ENCODE measurements around the gene CEP120.

- TF ChIP-seq CTCF (IDR thresholded peaks at IDR 0.05; ENCODE audit: low read depth, low read length, poor library complexity, severe bottlenecking): no peak
- no peak for TF ChIP-seq EZH2phosphoT487 (IDR thresholded peaks at IDR 0.05; ENCODE audit: borderline replicate concordance, low read length)
Observed at GRCh38 chr5:123455640-123456039, 32.4 kb upstream of the CEP120 start.

Measured in DOHH2 (cell line).